Loucy (cell line): ENCODE results near the gene HOXA10.

ENCODE experiments used
- H2AFZ ChIP-seq: fragments of 200-600 bp; sonication (generic); 2 replicates; pipeline ENCODE4 v1.6.0; 2016; ENCODE audit warnings: antibody characterized with exemption, mild to moderate bottlenecking, low read length, moderate library complexity
- H3F3A ChIP-seq: fragments of 200-600 bp; 2 replicates; pipeline ENCODE4 v1.6.0; 2016; ENCODE audit warnings: antibody characterized with exemption, low read depth, mild to moderate bottlenecking
- H3K27me3 ChIP-seq: fragments of 200-600 bp; sonication (generic); 2 replicates; pipeline ENCODE4 v1.6.1; 2014; ENCODE audit warnings: low read length, mild to moderate bottlenecking; ENCODE audit not compliant: insufficient read depth, poor library complexity, severe bottlenecking
- H3K36me3 ChIP-seq: fragments of 200-600 bp; sonication (generic); 2 replicates; pipeline ENCODE4 v1.6.1; 2016; ENCODE audit warnings: low read length; ENCODE audit not compliant: insufficient read depth
- H3K4me1 ChIP-seq: fragments of 200-600 bp; sonication (generic); 2 replicates; pipeline ENCODE4 v1.5.1; 2014; ENCODE audit warnings: low read length, mild to moderate bottlenecking; ENCODE audit not compliant: insufficient read depth, poor library complexity, severe bottlenecking
- H3K4me2 ChIP-seq: fragments of 200-600 bp; sonication (generic); 2 replicates; pipeline ENCODE4 v1.6.0; 2014; ENCODE audit warnings: antibody characterized with exemption, low read length, low read depth, mild to moderate bottlenecking; ENCODE audit not compliant: poor library complexity, severe bottlenecking
- H3K4me3 ChIP-seq: fragments of 200-600 bp; sonication (generic); 2 replicates; pipeline ENCODE4 v1.5.1; 2014; ENCODE audit warnings: low read length, mild to moderate bottlenecking, mixed read lengths; ENCODE audit not compliant: poor library complexity, severe bottlenecking
- H3K79me2 ChIP-seq: fragments of 200-600 bp; sonication (generic); 2 replicates; pipeline ENCODE4 v1.6.1; 2014; ENCODE audit warnings: low read length; ENCODE audit not compliant: insufficient read depth
- H3K9ac ChIP-seq: fragments of 200-600 bp; sonication (generic); 2 replicates; pipeline ENCODE4 v1.6.0; 2014; ENCODE audit warnings: mild to moderate bottlenecking, low read depth, low read length, moderate library complexity; ENCODE audit not compliant: poor library complexity, severe bottlenecking
- H3K9me2 ChIP-seq: fragments of 200-600 bp; sonication (generic); replicated peaks from 2 replicates; pipeline ENCODE4 v1.6.1; 2016; ENCODE audit warnings: low read depth, low read length, mixed read lengths
- H3K9me3 ChIP-seq: fragments of 200-600 bp; sonication (generic); 2 replicates; pipeline ENCODE4 v1.6.1; 2014; ENCODE audit warnings: mild to moderate bottlenecking, antibody characterized with exemption, low read length, low read depth; ENCODE audit not compliant: insufficient read depth
- H4K20me1 ChIP-seq: fragments of 200-600 bp; sonication (generic); 2 replicates; pipeline ENCODE4 v1.6.0; 2014; ENCODE audit warnings: antibody characterized with exemption, low read length, mild to moderate bottlenecking; ENCODE audit not compliant: insufficient read depth, poor library complexity, severe bottlenecking
- CTCF ChIP-seq: fragments of 200-600 bp; sonication (generic); conservative IDR thresholded peaks from 2 replicates; pipeline ENCODE4 v1.5.1; 2014; ENCODE audit warnings: mild to moderate bottlenecking, antibody characterized with exemption, low read length
- EZH2phosphoT487 ChIP-seq: fragments of 200-600 bp; IDR thresholded peaks from 2 replicates; pipeline ENCODE4 v1.6.1; 2018; ENCODE audit warnings: antibody characterized with exemption, mild to moderate bottlenecking, moderate library complexity, borderline replicate concordance

The HOXA10 gene

GRCh38 chr7:27211764-27212204 lies 37.7 kb upstream of the HOXA10 start:
- no peaks in the 10 kb centered on the region for H3K36me3 ChIP-seq
- no peaks in the 10 kb centered on the region for H3F3A ChIP-seq
- no peaks in the 10 kb centered on the region for H3K27me3 ChIP-seq
- H3K79me2 ChIP-seq = no peaks in the 10 kb centered on the region
- TF ChIP-seq EZH2phosphoT487 = no peak
- TF ChIP-seq CTCF = no peak
- no peak overlapping the region for H3K4me3 ChIP-seq
- no peak overlapping the region for H2AFZ ChIP-seq
- H3K4me2 ChIP-seq = no peak overlapping the region
- H3K4me1 ChIP-seq = no peaks in the 10 kb centered on the region
- H3K9me3 ChIP-seq = no peaks in the 10 kb centered on the region
- H3K9me2 ChIP-seq = no peaks in the 10 kb centered on the region
- H3K9ac ChIP-seq = no peak overlapping the region
- H4K20me1 ChIP-seq = no peaks in the 10 kb centered on the region

GRCh38 chr7:27211084-27211446 lies 36.9 kb upstream of the HOXA10 start:
- Histone ChIP-seq H3K4me1 (no peaks in the 10 kb centered on the region), H3K4me3 (no peak overlapping the region), H3F3A (no peaks in the 10 kb centered on the region), H3K9me2 (no peaks in the 10 kb centered on the region), H4K20me1 (no peaks in the 10 kb centered on the region), H3K79me2 (no peaks in the 10 kb centered on the region), H3K4me2 (no peak overlapping the region), H2AFZ (no peak overlapping the region), H3K27me3 (no peaks in the 10 kb centered on the region), H3K9ac (no peak overlapping the region), H3K9me3 (no peaks in the 10 kb centered on the region), H3K36me3 (no peaks in the 10 kb centered on the region)
- no peak for TF ChIP-seq CTCF
- no peak for TF ChIP-seq EZH2phosphoT487

GRCh38 chr7:27210441-27211083 lies 36.4 kb upstream of the HOXA10 start:
- Histone ChIP-seq H2AFZ (no peak overlapping the region), H3K27me3 (no peaks in the 10 kb centered on the region), H3K9ac (no peak overlapping the region)

More at GRCh38 chr7:27210441-27211083, 36.4 kb upstream of the HOXA10 start:
- Histone ChIP-seq H3K4me2 (no peak overlapping the region), H4K20me1 (no peaks in the 10 kb centered on the region), H3K4me3 (no peak overlapping the region), H3K79me2 (no peaks in the 10 kb centered on the region), H3K9me3 (no peaks in the 10 kb centered on the region), H3K36me3 (no peaks in the 10 kb centered on the region), H3K9me2 (no peaks in the 10 kb centered on the region), H3K4me1 (no peaks in the 10 kb centered on the region), H3F3A (no peaks in the 10 kb centered on the region)
- peak; percentile 62 for TF ChIP-seq CTCF
- no peak for TF ChIP-seq EZH2phosphoT487
